Smooth muscle cell (in vitro differentiated cells): ENCODE measurements around the gene PKP1. TPM values are rescaled to one million over a fixed set of nuclear protein-coding genes. Genes with fewer than 3 reads are reported as not detected.

Experiments used
- DNase-seq: peaks from one replicate; lab custom pipeline; 2025; ENCODE audit not compliant: unreplicated experiment; lab: John Stamatoyannopoulos, UW
- H2AFZ ChIP-seq: fragments of 200-600 bp; sonication (generic); 2 replicates; pipeline ENCODE4 v1.6.0; 2016; ENCODE audit warnings: antibody characterized with exemption, low read depth, mild to moderate bottlenecking
- H3F3A ChIP-seq: fragments of 200-600 bp; sonication (generic); 2 replicates; pipeline ENCODE4 v1.6.0; 2017; ENCODE audit warnings: antibody characterized with exemption, low read depth
- H3K27ac ChIP-seq: fragments of 200-600 bp; sonication (generic); 2 replicates; pipeline ENCODE4 v1.5.1; 2016; ENCODE audit warnings: low read depth, mild to moderate bottlenecking
- H3K27me3 ChIP-seq: fragments of 200-600 bp; sonication (generic); 2 replicates; pipeline ENCODE4 v1.6.1; 2016; ENCODE audit warnings: low read depth, mild to moderate bottlenecking
- H3K36me3 ChIP-seq: fragments of 200-600 bp; sonication (generic); 2 replicates; pipeline ENCODE4 v1.5.1; 2016; ENCODE audit warnings: low read depth
- H3K4me1 ChIP-seq: fragments of 200-600 bp; sonication (generic); 2 replicates; pipeline ENCODE4 v1.5.1; 2016; ENCODE audit warnings: low read depth
- H3K4me2 ChIP-seq: fragments of 200-600 bp; sonication (generic); 2 replicates; pipeline ENCODE4 v1.6.0; 2016; ENCODE audit warnings: mild to moderate bottlenecking
- H3K4me3 ChIP-seq: fragments of 200-600 bp; sonication (generic); 2 replicates; pipeline ENCODE4 v1.5.1; 2016; ENCODE audit warnings: mild to moderate bottlenecking
- H3K79me2 ChIP-seq: fragments of 200-600 bp; sonication (generic); 2 replicates; pipeline ENCODE4 v1.6.0; 2016; ENCODE audit warnings: low read depth, mild to moderate bottlenecking
- H3K9ac ChIP-seq: fragments of 200-600 bp; sonication (generic); 2 replicates; pipeline ENCODE4 v1.6.0; 2016; ENCODE audit warnings: low read depth
- H3K9me3 ChIP-seq: fragments of 200-600 bp; sonication (generic); replicated peaks from 2 replicates; pipeline ENCODE4 v1.5.1; 2016; ENCODE audit warnings: low read depth
- H4K20me1 ChIP-seq: fragments of 200-600 bp; sonication (generic); 2 replicates; pipeline ENCODE4 v1.6.0; 2016; ENCODE audit warnings: low read depth
- WGBS: methylation state at CpG from one replicate; pipeline ENCODE4 v1.1.7; 2016; ENCODE audit warnings: low lambda C conversion rate; 5-methylcytosine and 5-hydroxymethylcytosine counted together
- polyA plus RNA-seq: library from polyadenylated mRNA; unstranded; fragments of >200 nt; fragmentation: Nextera tagmentation; extraction: Ambion mirVana; gene quantifications from 2 replicates; pipeline ENCODE4 v1.2.1, GENCODE V29; 2016
- total RNA-seq: library from RNA; depleted of rRNA; stranded (reverse); fragments of >200 nt; gene quantifications from 2 replicates; pipeline ENCODE4 v1.2.3, GENCODE V29; 2014
- TF ChIP-seq, protein P1 (sequence below): fragments of 200-600 bp; sonication (generic); IDR thresholded peaks from 2 replicates; pipeline ENCODE4 v1.5.1; 2017; ENCODE audit warnings: borderline replicate concordance, mild to moderate bottlenecking, antibody characterized with exemption; ENCODE audit not compliant: insufficient read depth, poor library complexity, severe bottlenecking

The PKP1 gene
- total and polyA plus RNA-seq, 2 experiments from 2014 or later = 26.9 to 52.5 TPM

DNA sequence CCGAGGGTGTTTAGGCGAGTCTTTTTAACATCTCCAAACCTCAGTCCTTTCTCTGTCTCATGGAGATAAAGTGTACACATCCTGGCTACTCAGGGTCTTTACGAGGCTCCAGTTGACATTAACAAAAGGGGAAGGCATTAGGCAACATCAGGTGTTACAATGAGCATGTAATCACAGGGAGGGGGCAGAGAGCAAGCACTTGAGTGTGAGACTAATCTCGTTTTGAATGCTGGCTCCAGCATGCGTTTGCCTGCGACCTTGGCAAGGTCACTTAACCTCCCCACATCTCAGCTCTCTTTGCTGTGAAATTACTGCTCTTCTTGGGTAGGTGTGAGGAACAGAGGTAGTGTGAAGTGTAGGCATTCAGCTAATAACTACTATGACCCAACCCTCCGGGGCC, 91.1 kb downstream of the PKP1 start:
- H3K36me3 ChIP-seq = no peaks in the 10 kb centered on the region
- TF ChIP-seq, protein P1, sequence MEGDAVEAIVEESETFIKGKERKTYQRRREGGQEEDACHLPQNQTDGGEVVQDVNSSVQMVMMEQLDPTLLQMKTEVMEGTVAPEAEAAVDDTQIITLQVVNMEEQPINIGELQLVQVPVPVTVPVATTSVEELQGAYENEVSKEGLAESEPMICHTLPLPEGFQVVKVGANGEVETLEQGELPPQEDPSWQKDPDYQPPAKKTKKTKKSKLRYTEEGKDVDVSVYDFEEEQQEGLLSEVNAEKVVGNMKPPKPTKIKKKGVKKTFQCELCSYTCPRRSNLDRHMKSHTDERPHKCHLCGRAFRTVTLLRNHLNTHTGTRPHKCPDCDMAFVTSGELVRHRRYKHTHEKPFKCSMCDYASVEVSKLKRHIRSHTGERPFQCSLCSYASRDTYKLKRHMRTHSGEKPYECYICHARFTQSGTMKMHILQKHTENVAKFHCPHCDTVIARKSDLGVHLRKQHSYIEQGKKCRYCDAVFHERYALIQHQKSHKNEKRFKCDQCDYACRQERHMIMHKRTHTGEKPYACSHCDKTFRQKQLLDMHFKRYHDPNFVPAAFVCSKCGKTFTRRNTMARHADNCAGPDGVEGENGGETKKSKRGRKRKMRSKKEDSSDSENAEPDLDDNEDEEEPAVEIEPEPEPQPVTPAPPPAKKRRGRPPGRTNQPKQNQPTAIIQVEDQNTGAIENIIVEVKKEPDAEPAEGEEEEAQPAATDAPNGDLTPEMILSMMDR = no peak
- no peak for DNase-seq
- 67% methylated on average over 7 of the region's 7 CpGs for WGBS
- no peaks in the 10 kb centered on the region for H4K20me1 ChIP-seq
- H3K4me3 ChIP-seq = no peak overlapping the region
- no peaks in the 10 kb centered on the region for H3K9me3 ChIP-seq
- H3K27ac ChIP-seq = no peak overlapping the region
- peaks cover 22% of the 10 kb centered on the region for H3K4me1 ChIP-seq
- H3K79me2 ChIP-seq = no peaks in the 10 kb centered on the region
- no peak overlapping the region for H2AFZ ChIP-seq
- peaks cover 4% of the 10 kb centered on the region for H3F3A ChIP-seq
- H3K4me2 ChIP-seq = no peak overlapping the region
- H3K9ac ChIP-seq = no peak overlapping the region
- no peaks in the 10 kb centered on the region for H3K27me3 ChIP-seq

DNA sequence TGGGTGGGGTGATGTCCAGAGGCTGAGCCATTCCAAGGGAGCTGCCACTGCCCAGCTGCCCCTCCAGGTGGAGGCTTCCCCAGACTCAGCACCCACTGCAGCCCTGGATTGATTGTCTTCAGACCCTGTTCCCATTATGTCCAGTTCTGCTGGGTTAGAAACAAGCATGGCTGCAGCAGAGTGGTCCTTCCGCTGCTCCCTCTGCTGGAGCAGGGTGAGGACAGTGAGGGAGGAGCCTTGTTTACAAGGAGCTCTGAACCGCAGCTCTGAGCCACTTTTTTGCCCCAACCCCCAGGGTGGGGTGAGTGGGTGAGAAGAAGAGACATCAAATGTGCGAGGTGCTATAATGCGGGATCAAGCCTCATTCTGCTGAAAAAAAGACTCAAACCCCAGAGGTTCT, 91.9 kb downstream of the PKP1 start:
- no peaks in the 10 kb centered on the region for H3K79me2 ChIP-seq
- no peaks in the 10 kb centered on the region for H3K9me3 ChIP-seq
- H4K20me1 ChIP-seq = no peaks in the 10 kb centered on the region
- DNase-seq = no peak
- H3K4me2 ChIP-seq = no peak overlapping the region
- 76% methylated on average over 4 of the region's 4 CpGs for WGBS
- no peaks in the 10 kb centered on the region for H3K36me3 ChIP-seq
- no peak overlapping the region for H2AFZ ChIP-seq
- peaks cover 22% of the 10 kb centered on the region for H3K4me1 ChIP-seq
- H3K27me3 ChIP-seq = no peaks in the 10 kb centered on the region
- no peak overlapping the region for H3K27ac ChIP-seq
- no peak overlapping the region for H3K4me3 ChIP-seq
- TF ChIP-seq, protein P1 = no peak
- H3K9ac ChIP-seq = no peak overlapping the region
- peaks cover 4% of the 10 kb centered on the region for H3F3A ChIP-seq

DNA sequence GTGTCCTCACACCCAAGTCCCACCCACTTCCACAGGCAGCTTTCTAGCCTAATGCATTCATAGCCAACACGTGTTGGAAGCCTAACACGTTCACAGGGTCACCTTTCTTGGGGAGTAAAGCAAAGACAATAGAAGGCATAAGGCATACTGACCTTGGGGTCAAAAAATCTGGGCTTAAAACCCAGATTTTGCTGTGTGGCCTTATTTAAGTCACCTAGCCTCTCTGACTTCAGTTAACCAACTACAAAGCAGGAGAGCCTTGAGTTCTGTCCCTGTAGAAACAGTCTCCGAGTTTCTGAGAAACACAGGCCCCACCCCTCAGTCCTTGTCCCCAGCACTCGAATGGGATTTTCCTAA, 92.8 kb downstream of the PKP1 start:
- no peaks in the 10 kb centered on the region for H3K9me3 ChIP-seq
- H3K9ac ChIP-seq = no peak overlapping the region
- peaks cover 22% of the 10 kb centered on the region for H3K4me1 ChIP-seq
- H2AFZ ChIP-seq = no peak overlapping the region
- H3K27ac ChIP-seq = no peak overlapping the region
- no peak overlapping the region for H3K4me2 ChIP-seq
- TF ChIP-seq, protein P1 = no peak
- 50% methylated on average over 4 of the region's 4 CpGs for WGBS
- H4K20me1 ChIP-seq = no peaks in the 10 kb centered on the region
- H3K27me3 ChIP-seq = no peaks in the 10 kb centered on the region
- H3K79me2 ChIP-seq = no peaks in the 10 kb centered on the region
- H3K4me3 ChIP-seq = no peak overlapping the region
- peaks cover 4% of the 10 kb centered on the region for H3F3A ChIP-seq
- DNase-seq = no peak
- no peaks in the 10 kb centered on the region for H3K36me3 ChIP-seq

DNA sequence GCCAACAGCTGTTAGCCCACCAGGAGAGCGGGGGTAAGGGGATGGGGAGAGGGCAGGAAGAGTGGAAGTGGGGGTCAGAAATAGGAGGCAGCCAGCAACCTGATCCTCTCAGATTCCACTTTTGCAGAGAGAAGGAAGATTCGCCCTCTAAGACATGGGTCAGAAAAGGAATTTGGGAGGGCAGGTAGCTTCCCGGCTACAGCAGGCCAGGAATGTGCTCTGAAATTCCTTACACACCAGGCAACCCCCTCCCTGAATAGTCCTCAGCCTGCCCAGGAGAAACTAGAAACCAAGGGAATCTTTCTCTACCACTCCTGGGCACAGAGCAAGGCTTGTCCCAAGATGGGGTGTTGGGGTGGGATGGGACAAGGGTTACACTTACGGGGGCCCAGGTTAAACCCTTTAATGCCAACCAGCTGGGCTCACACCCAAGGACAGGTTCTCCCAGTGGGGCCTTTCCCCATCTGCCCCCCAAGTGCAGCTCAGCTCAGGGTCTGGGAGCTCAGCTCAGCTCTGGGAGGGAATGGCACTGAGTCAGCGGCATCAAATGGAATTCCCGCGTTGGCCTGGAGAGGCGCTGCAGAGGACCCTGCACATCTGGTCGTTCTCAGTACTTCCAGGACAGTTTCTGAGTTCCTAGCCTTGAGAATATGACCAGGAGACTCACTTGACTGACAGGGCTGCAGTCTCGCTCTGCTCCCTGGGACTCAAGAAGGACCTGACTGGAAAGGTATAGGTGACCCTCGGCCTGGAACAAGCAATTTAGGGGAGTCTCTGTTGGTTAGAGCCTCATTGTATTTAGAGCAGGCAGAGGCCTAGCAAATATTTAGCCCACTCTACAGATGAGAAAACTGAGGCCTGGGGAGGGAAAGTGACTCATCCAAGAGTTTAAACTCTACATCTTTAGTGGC, 93.4 kb downstream of the PKP1 start:
- Histone ChIP-seq H3K27ac (no peak overlapping the region), H3F3A (peaks cover 4% of the 10 kb centered on the region), H3K79me2 (no peaks in the 10 kb centered on the region), H3K9ac (no peak overlapping the region), H3K4me2 (no peak overlapping the region), H3K27me3 (no peaks in the 10 kb centered on the region), H3K4me3 (no peak overlapping the region), H3K36me3 (no peaks in the 10 kb centered on the region), H3K4me1 (peaks cover 22% of the 10 kb centered on the region), H3K9me3 (no peaks in the 10 kb centered on the region), H4K20me1 (no peaks in the 10 kb centered on the region), H2AFZ (no peak overlapping the region)
- peak; percentile 7 for DNase-seq
- TF ChIP-seq, protein P1 = peak; percentile 61
- 25% methylated on average over 11 of the region's 11 CpGs for WGBS
